NCI-H2171 (cell line): ENCODE measurements around the gene CLIC3.

Experiments used
- DNase-seq: peaks from one replicate; lab custom pipeline; 2025; lab: John Stamatoyannopoulos, UW

The CLIC3 gene

DNA sequence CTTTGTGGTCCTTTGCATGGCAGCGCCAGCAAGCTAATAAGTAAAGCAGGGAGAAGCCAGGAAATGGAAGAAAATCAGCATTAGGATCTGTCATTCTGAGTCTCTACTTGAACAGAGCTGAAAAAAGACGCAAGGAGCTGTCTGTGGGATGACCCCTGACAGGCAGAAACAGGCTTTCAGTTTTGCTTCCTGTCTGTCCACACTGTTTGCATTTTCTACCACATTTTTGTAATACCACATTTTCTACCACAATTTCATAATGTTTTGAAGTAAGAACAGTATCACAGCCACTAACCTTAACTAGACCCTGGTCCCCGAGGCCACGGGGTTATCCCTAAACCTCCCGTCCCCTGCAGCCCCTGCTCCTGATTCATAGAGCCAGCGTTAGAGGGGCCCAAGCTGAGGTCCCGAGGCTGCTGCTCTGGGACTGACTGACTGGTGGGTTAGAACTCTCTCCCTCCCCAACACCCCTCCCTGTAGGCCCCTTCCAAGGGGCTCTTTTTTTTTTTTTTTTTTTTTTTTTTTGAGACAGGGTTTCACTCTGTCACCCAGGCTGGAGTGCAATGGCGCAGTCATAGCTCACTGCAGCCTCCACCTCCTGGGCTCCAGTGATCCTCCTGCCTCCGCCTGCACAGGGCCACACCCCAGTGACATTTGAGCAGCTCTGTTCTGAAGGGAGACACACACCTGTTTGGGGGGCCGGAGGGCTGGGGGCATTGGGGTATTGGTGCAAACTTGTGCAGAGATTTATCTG is 4.0 kb upstream of the CLIC3 start:
- DNase-seq = no peak

DNA sequence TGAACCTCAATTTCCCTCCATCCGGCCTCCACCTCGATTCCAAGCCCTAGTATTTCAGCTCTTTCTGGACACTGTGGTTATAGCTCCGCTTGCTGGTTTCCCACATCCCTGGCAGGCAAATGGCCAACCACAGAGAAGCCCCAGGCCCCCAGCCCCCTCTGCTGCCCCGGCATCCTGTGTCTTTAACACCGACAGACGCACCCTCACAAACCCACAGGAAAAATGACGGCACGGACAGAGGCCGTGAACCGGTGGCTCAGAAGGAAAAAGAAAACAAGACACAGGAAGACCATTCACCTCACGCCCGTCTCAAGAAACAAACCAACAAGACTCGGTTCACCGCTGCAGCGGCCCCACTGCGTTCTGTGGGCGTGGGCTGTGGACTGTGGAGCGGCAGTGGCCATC is 1.5 kb upstream of the CLIC3 start:
- DNase-seq = no peak

DNA sequence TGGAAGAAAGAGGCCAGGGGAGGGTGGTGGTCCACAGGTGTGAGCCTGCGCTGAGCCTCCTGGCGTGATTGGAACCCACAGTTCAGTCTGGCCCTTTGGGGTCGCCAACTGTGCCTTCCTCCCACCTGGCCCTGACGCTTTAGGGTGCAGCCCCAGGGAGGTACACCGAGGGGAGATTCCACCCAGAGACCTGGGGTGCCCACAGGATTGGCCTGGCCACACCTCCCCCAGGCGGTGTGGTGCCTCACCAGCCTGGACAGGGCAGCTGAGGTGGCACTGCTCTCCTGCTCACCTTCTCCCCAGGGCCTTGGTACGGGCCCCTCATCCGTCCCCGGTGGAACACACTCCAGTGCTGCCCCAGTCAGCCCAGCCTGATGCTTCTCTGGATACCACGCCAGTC is 1.0 kb upstream of the CLIC3 start:
- DNase-seq = no peak

DNA sequence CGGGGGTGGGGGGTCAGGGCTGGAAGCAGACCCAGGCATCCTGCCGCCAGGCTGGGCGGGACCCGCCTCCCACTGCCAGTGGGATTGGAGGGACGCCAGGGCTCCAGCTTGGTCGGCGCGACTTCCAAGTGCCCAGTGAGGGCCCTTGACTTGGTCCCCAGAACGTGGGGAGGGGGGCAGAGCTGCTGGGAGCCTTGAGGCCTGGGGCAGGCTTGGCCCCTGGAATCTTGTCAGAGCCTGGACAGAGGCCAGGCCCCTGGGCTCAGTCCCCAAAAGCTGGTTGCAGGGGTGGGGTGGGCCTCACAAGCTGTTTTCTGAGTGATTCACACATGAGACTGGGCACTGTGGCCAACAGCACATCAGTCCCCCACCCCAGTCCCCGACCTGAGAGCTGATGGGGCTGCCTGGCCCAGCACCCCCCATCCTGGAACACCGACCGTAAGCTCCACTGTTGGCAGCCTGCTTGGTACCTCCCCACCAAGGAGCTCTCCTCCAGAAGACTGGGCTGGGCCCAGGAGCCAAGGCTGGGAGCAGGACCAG is 526 bp downstream of the CLIC3 start:
- DNase-seq = no peak

DNA sequence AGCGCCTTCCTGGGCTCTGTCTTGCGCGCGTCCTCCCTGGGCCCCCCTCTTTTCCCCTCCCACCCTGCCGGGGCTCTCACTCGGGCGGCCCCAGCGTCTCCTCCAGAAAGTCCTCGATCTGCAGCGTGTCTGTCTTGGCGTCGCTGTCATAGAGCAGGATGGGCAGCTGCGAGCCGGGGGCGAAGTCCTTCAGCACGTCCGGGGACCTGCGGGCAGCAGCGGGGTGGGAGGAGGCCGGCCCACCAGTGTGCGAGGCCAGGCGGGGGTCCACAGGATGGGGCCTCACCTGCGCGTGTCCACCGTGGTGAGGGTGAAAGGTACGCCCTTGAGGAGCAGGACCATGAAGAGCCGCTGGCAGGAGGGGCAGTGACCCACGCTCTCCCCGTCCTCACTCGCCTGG is 1.0 kb downstream of the CLIC3 start:
- DNase-seq = no peak

DNA sequence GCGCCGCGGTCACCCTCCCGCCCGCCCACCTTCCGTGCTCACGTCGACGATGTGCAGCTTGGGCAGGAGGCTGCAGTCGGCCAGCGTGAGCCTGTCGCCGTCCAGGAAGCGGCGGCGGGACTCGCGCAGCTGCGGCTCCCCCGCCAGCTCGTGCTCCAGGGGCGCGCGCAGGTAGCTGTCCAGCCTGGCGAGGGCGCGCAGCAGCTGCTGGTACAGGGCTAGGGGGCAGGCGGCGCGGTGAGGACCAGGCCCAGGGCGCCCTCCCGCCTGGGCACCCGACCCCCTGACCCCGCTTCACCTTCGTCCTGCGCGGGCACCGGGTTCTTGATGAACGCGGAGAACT is 1.5 kb downstream of the CLIC3 start:
- DNase-seq = no peak

DNA sequence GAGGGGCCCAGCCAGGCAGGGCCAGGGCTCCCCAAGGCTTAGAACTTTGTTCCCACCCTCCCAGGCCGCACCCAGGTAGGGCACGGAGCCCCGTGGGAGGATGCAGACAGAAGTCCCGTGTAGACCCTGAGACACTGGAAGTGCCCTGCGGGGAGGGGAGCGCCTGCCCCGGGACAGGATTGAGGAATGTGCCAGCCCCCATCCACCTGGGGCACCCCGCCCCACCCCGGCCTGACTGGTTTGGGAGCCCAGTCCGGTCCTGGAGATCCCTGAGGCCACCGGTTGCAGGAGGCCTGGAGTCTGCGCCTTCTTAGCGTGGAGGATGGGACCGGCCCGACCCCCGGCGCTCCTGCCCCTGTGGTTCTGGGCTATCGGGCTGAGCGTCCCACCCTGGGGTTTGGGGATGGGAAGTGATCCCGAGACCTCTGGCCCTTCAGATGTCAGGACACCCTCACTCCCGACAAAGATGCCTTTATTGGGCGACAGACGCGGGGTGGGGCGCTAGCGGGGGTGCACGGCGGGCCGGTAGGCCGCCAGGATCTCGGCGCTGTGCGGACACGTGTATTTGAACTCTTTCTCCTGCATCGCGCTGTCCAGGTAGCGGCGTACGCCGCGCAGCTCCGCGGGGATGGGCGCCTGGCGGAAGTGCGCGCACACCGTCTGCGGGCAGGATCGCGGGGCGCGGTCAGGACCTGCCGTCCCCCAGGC is 2.0 kb downstream of the CLIC3 start:
- DNase-seq = no peak

DNA sequence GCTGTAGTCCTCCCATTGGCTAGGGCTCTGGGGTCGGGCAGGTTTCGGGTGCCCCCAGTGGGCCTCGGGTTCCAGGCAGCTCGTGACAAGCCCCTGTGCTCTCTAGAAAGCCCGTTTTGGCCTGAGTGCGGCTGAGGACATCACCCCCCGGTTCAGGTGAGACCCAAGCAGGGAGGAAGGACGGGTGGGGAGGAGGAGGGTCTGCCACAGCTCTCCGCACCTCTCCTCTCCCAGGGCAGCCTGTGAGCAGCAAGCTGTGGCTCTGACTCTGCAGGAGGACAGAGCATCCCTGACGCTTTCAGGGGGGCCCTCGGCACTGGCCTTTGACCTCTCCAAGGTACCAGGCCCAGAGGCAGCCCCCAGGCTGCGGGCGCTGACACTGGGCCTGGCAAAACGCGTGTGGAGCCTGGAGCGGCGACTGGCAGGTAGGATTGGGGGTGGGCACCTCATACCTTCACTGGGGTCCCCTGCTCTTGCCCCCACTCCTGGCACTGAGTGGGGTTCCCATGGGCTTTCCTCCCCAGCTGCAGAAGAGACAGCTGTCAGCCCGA is 3.5 kb downstream of the CLIC3 start:
- DNase-seq = no peak

DNA sequence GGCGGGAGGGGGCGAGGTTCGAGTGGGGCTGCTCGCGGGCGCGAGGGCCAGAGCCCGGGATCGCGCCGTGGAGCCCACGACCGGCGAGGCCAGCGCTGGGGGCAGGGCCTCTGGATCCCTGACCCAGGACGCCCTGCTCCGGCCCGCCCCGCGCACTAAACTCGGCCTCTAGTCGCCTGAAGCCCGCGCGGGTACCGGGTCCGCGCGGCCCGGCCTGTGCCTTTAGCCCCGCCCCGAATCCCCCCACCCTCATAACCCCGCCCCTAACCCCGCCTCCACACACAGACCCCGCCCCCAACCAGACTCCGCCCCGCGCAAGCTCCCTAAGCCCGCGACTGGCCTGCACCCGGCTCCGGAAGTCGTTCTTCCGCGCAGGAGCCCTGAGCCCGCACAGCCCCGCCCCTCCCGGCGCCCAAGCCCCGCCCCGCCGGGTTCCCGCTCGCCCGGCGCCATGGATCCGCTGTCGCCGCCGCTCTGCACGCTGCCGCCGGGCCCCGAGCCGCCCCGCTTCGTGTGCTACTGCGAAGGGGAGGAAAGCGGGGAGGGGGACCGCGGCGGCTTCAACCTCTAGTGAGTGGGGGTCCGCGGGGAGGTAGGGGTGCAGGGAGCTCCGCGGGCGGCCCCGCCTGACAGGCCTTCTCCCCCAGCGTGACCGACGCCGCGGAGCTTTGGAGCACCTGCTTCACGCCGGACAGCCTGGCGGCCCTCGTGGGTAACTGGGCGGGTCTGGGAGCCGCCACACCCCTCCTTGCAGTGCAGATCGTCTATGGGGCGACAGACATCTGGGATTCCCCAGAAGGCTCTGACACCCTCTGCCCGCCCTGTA is 4.2 kb downstream of the CLIC3 start, which contains the start of gene PAXX:
Gene PAXX, plus strand, starts transcription at position 430 of the 826 bp plus-strand sequence. Its CDS starts 22 bp downstream, at position 452.
- DNase-seq = peak; percentile 93

DNA sequence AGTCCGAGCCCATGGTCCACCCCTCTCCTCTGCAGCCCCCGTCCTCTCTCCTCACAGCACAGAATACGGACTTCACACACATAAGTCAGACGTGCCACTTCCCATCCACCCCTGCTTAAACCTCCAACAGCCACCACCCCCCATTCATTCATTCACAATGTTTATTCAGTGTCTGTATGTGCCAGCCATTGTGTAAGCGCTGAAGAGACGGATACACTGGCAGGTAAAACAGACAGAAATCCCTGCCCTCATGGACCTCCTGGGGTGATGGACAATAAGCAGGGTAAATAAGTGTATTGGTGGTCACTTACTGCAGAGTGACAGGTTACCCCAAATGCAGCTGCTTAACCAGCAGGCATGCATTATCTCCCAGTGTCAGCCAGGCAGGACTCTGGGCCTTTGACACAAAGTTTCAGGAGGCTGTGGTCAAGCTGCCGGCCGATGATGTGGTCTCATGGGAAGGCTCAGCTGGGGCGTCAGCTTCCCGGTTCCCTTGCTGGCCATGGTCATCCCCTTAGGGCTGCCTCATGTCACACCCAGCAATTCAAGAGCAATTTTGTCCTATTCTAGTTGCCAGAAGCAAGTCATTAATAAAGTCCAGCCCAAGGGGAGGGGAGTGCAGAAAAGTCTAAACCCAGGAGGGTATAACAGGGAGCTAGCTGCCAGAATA is 6.0 kb downstream of the CLIC3 start:
- DNase-seq = no peak

DNA sequence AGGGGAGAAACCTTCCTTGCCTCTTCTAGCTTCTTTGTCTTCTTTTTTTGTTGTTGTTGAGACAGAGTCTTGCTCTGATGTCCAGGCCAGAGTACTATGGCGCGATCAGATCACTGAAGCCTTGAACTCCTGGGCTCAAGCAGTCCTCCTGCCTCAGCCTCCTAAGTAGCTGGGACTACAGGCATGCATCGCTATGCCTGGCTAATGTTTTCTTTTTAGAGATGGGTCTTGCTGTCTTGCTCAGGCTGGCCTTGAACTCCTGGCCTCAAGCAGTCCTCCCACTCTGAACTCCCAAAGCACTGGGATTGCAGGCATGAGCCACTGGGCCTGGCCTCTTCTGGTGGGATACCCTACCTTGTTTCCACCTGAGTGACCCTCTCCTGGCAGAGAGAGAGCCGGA is 7.5 kb downstream of the CLIC3 start:
- DNase-seq = no peak

DNA sequence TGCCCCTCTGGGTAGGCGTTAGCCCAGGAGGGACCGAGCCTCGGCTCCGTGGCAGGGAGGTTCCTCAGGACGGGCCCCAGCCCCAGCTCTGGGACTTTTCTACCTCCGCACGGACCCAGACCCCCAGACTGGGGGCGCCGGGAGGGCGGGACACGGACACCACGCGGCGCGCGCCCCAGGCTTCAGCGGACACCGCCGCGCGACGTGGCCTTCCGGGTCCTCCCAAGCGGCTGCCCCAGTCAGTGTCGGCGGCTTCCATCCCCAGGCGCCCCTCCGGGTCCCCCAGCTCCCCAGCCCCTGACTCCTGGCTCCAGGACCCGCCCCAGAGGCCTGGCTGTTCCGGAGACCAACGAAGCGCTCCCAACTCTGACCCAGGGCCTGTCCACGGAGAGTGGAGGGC is 10.5 kb downstream of the CLIC3 start:
- no peak for DNase-seq

DNA sequence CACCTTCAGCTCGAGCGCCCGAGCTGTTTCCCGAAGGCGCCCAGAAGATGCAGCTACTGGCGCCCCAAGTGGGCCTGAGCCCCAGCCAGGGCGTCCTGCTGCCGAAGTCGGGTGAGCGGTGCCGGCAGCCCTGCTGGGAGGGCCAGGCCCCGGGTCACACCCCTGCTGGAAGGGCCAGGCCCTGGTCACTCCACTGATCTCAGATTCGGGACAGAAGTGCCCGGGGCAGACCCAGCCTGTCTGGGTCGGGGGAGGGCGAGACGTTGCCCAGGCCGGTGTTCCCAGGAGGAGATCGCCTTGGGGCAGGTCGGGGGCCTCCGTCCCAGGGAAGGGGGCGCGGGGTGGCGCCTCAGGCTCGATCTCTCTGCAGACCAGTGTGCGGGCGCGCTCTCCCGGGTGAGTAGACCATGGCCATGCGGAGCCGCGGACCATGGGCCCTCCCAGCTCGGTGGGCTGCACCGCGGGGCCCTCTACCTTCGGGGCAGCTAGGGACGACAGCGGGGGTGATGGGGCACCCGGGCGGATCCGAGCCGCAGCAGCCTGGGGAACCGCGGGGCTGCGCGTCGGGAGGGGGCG is 11.3 kb downstream of the CLIC3 start:
- DNase-seq = no peak

DNA sequence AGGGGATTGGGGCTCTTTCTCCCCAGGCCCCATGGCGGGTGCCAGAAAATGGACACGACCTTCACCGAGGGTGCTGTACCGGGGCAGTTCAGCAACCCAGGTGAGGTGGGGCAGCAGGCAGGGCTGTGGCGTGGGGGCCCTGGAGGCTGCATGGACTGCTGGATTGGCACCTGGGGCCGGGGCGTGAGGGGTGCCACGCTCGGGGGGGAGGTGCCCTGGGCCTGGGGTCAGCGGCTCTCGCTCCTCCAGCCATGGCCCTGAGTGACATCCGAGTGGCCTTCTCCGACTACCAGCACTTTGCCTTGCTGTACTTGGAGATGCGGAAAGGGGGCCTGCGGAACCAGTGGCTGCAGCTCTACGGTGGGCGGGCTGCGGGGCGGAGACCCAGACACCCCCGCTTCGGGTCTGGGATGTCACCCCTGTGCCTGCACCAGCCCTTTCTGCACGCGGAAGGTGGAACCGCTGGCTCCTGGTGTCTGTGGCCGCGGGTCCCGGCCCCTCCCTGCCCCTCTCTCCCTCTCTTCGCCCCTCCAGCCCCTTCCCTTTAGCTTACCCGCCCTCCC is 11.8 kb downstream of the CLIC3 start:
- DNase-seq = no peak

DNA sequence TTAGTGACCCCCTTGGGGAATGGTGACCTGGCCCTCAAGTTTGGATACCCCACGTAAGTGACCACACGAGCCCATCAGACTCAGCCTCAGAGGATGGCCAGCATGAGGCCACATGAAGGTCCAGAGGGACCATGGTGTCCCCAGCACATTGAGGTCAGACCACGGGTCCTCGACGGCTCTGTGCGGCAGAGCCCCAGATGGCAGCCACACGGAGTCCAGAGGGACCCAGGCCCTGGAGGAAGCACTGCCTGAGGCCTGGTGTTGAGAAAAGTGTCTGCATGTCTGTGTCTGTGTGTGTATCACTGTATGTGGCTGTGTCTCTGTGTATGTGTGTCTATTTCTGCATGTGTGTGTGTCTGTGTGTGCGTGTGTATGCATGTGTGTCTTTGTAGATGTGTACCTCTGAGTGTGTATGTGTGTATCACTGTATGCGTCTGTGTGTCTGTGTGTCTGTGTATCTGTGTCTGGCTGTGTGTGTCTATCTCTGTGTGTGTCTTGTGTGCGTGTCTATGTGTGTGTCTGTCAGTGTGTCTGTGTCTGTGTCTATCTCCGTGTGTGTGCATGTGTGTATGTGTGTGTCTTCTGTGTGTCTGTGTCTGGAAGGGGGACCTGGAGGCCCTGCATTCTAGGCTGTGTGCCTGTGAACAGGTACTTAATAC is 12.6 kb downstream of the CLIC3 start:
- no peak for DNase-seq

DNA sequence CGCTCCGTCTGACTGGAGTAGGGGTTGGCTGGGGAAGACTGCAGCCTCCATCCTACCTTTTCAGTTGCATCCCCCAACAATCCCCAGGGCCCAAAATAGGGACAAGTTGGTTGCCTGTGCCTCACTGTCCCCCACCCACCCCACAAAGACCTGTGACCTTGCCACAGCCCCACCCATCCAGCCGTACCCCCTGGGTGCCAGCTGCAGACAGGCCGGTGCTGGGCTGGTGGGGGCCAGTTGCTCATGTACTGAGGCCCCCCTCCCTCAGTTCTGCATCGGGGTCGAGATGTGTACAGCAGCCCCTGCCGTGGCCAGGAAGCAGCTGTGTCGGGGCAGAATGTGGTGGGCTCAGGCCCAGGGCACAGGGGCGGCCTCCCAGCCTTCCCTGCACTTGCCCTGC is 13.2 kb downstream of the CLIC3 start:
- DNase-seq = no peak

DNA sequence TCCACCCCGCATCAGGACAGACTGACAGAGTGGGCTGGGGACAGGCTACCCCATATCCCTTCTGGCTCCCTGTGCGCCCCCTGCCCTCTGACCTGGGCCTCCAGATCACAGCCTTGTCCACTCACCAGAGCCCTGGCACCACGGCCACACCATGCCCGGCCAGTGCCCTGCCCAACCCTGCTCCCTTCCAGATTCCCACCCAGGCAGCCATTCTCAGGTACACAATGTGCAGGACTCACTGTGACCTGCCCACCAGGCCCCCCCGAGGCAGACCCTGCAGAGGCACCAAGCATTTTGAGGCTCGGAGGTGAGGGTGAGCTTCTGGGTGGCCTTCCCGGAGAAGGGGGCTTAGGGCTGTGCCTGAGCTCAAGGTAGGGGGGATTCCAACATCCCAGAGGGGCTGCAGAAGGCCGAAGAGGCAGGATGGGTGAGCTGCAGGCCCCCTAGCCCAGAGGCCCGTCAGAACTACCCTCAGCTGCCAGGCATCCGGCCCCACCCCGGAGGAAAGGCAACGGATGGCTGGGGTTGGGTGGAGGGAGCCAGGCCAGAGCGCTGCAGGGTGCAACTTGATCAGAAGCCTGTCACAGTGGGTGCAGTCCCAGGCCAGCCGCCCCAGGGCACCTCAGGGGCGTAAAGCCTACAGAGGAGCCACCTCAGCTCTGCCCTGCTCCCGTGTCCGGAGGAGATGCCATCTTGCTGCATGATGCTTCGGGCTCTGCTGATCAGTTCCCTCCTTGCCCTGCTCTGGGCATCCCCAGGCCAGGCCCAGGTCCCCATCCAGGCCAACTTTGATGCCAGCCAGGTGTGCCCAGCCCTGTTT is 13.9 kb downstream of the CLIC3 start, which contains the start of gene LCNL1:
Gene LCNL1, plus strand, starts transcription at position 762 of the 820 bp plus-strand sequence. CDS start 594 bp downstream, outside the sequence.
- no peak for DNase-seq

DNA sequence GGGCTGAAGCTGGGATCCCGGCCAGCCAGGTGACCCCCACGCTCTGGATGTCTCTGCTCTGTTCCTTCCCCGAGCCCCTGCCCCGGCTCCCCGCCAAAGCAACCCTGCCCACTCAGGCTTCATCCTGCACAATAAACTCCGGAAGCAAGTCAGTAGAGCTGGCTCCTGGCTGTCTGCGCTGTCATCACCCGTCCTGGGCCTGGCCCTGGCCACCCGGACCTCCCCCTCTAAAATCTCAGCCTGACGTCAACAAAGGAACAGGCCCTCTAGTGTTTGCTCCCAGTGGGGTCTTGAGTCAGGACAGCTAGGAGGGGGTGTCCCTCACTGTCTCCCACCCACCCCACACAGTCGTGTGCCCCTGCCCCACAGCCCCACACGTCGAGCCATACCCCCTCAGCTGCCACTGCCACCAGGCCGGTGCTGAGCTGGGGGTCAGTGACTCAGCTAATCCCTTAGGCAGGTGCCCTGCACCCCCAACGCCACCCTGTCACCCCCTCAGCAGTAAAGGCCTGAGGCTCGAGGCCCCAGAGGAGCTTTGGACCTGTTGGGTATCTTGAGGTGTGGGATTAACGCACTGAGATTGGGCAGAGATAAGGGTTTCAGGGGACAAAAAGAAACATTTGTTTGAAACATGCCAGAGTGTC is 14.7 kb downstream of the CLIC3 start:
- no peak for DNase-seq
